GM18858 (cell line): ENCODE results near the gene KLK8.

Source experiments
- ATAC-seq: cut with Tn5 transposase; IDR thresholded peaks from one replicate; pipeline ENCODE4 v1.9.1; 2021; ENCODE audit not compliant: unreplicated experiment

The KLK8 gene

DNA sequence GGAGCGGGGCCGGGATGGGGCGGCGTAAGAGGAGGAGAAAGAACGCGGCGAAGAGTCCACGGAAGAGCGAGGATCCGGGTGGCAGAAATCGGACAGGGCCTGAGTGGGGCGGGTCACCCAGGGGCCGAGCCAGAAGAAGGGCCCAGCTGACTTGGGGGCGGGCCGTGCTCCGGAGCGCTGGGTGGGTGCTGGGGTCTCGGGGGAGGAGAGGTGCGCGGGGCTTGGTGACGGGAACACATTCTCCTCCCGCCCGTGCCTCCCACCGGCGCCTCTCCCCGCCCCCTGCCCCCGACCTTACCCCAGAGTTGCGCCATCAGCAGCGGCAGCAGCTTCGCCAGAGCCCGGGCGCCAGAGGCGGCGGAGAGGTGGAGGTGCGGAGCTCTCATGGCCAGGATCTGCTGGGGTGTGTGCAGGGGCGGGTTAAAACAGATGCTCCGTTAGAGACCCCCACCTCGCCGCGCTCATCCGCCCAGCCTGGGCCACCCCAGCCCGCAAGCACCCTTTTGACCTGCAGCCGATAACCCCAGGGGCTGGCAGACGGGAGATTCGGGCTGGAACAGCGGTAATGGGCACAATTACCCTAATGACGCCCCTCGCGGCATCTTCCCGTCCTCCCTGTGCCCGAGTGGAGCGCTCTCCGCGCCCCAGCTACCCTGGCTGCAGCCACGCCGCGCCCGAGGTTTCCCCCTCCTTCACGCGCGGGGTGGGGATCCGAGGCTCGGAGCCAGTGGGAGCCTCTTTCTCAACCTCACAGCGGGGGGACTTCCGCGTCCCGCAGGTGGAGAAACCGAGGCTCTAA is 17.5 kb upstream of the KLK8 start:
- ATAC-seq: no peak

DNA sequence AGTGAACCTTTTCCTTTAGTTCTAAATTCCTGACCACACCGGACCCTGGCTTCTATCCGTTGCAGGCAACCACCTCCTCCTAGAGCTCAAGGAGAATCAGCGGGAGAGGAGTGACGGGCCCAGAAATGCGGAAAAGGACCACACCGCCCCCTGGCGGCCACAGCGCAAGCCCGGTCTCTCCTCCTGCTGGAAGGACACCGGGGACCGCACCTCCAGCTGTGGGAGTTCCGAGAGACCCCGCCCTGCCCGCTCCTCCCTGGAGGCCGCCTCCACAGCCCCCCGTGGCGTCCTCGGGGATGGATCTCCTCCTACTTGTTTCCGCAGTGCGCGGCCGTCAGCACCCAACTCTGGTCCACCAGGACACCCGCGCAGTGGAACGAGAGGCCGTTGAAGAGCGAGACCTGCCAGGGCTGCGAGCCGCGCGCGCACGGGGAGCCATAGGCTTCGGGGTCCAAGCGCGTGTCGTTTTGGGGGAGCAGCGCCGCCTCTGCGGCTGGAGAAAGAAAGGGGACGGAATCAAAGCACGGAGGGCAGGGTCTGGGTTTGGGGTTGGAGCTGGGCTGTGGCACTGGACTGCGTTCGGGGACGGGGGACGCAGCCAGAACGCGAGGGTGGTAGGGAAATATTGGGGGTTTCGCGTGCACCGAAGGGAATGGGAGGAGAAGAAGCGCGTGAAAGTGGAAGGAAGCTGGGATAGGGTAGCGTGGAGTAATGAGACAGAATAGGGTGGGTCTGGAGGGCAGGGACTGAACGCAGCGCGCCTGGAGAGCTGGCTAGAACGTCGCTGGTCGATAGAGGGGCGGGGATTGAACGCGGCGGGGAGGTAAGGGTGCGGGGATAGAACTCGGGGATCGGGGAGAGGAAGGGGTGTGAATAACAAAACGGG is 15.6 kb upstream of the KLK8 start:
- ATAC-seq: no peak

DNA sequence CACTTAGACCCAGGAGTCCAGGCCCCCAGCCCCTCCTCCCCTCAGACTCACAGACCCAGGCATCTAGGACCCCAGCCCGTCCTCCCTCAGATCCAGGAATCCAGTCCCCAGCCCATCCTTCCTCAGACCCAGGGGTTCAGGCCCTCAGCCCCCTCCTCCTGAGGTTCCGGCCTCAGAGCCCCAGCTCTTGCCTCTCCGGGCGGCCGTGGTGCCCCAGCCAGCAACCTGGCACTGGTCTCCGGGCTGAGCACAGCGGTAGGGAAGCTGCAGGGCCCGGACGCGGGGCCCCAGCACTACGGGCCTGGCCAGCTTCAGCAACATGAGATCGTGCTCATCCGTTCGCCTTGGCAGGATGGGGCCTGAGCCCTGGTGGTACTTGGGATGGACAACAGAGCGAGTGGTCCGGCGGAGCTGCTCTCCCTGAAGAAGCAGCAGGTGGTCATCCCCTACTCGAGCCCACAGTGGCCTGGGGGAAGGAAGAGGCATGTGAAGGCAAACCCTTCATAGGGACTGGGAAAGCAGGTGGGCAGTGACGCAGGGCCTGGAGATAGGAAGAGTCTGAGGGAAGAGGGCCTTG is 14.4 kb upstream of the KLK8 start:
- ATAC-seq: no peak

DNA sequence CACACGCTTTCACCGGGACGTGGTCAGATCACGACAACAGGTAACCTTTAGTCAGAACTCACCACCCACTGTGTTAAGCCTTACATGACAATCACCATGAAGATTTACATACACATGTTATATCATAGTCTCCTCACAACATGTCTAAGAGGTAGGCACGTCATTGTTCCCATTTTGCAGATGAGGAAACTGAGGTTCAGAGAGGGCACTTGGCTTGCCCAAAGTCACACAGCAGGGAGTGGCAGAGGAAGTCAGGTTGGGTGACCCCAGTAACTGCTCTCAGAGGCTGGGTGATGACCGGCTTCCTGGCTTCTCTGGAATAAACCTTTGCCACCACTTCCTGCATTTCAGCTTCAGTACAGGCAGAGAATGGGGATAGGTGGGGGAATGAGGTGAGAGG is 12.8 kb upstream of the KLK8 start:
- no peak for ATAC-seq

DNA sequence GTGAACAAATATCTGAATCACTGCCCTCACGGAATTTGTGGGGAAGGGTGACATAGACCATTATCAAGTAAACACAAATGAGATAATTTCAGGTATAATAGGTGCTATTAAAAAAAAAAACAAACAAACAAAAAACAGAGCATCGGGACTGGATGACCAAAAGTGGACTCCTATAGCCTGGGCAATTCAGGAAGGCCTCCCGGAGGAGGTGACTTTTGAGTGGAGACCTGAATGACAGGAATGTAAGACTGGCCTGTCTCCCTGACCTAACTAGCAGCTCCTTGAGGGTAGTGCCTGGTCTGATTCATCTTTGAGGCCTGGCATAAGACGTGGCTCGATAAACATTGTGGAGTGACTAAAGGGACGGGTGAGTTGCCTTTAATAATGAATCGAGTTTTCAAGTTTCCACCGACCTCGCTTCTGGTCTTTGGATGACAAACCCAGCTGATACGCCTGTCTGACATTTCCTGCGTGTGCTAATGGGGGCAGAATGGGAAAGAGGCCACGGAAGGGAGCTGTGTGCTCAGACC is 11.3 kb upstream of the KLK8 start:
- ATAC-seq: no peak

DNA sequence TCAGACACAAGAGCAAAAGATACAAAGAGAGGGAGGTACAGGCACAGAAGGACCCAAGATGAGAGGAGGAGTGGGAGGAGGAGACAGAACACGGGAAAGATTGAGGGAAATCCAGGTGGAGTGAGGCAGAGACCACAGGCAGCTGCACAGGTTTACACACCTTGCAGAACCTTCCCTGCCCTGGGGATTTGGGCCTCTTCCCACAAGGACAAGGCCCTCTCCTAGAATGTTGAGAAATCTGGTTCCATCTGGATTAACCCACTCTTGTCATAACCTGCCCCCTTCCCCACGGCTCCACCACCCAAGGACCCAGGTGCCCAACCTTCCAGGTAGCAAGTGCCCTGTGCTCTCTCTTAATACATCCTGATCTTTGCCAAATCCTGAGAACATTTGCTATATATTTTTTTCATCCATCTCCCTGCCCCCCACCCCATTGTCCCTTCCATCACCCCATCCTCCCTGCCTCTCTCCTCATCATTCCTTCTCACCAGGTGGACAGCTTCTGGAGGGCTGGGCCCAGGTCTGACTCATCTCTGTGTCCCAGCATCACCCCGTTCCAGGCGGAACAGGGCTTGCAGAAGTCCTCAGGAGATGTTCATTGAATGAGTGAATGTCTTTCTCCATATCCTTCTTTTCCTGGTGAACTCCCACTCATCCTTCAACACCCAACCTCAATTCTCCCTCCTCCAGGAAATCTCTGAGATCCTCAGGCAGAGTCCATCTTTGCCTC is 8.8 kb upstream of the KLK8 start:
- no peak for ATAC-seq

DNA sequence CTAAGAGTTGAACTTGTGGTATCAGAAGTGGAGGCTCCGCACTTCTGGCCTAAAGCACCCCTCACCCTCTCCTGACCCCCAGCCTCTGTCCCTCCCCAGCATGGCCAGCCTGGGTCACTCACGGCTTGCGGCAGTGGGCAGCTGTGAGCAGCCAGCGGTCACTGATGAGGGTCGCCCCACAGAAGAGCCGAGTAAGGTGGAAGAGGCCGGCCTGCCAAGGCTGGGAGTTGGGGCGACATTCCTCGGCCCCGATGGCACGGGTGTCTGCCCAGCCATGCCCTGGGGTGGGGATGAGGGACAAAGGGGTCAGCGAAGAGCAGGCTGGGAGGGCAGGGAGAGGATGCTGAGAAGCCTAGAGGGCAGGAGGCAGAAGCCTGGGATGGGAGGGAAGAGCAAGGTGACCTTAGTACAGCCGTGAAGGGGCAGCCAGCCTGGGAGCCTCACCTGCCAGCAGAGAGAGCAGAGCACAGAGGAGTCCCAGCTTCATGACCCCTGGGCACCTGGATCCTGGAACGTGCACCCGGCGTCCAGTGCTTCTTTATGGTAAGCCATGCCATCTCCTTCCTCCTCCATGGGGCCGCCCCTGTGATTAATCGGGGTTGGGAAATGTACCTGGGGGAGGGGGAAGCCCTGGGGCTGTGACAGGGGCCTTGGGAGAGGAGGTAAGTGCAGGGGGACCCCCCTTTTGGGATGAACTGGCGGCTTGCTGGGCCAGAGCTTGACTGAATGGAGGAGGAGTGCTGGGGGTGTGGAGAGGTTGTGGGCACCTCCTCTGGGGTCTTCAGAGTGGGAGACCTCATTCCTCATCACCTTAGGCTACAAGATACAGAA is 7.9 kb upstream of the KLK8 start:
- ATAC-seq: no peak

DNA sequence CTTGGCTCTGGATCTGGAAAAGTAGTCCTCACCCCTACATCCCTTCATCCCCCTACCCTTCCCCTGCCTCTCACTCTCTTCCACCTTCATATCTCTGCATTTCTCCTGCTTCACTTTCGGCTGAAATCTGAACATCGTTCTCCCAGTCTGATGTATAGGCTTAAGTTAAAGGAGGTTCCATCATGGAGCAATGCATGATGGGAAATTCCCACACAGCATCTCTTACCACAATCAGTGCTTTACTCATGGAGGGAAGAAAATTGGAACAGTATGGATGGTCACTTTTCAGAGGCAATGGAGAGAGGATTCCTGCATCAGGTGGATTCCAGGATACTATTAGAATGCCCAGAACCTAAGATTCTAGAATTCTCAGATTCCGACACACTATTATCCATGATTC is 6.1 kb upstream of the KLK8 start:
- no peak for ATAC-seq

DNA sequence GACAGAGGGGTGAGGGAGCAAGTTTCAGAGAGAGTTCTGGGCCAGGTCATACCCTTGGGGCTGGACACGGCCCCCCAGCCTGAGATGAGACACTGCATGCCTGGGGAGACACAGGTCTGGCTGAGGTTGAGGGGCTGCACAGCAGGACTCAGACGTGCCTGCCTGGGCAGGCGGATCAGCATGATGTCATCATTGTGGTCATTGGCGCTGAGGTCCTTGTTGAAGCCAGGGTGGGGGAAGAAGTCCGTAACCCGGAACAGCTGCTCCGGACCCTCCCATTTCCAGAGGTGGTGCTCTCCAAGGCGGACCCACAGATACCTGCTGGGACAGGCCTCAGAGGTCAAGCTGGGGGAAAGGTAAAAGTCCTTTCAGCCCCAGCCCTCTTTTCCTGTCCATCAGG is 5.0 kb upstream of the KLK8 start:
- no peak for ATAC-seq

DNA sequence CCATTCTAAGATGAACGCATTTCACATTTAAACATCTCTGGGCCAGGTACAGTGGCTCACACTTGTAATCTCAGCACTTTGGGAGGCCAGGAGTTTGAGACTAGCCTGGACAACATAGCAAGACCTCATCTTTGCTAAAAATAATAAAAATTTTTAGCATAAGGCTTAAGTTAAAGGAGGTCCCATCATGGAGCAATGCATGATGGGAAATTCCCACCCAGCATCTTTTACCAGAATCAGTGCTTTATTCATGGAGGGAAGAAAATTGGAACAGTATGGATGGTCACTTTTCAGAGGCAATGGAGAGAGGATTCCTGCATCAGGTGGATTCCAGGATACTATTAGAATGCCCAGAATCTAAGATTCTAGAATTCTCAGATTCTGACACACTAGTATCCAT is 3.8 kb upstream of the KLK8 start:
- ATAC-seq: no peak

DNA sequence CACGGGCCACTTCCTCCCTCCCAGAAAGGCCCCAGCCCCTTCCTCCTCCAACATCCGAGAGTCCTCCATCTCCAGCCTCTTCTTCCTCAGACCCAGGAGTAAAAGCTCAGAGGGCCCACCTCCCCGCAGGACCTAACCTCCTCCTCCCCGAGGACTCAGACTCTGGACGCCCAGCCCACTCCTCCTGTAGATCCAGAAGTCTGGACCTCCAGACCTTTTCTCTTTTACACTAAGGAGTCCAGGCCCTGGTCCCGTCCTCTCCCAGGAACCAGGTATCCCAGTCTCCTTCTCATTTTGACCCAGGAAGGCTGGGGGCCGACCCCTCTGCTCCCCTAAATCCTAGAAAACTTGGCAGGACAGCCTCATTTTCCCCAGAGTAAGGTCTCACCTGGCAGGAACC is 1.9 kb upstream of the KLK8 start:
- no peak for ATAC-seq

DNA sequence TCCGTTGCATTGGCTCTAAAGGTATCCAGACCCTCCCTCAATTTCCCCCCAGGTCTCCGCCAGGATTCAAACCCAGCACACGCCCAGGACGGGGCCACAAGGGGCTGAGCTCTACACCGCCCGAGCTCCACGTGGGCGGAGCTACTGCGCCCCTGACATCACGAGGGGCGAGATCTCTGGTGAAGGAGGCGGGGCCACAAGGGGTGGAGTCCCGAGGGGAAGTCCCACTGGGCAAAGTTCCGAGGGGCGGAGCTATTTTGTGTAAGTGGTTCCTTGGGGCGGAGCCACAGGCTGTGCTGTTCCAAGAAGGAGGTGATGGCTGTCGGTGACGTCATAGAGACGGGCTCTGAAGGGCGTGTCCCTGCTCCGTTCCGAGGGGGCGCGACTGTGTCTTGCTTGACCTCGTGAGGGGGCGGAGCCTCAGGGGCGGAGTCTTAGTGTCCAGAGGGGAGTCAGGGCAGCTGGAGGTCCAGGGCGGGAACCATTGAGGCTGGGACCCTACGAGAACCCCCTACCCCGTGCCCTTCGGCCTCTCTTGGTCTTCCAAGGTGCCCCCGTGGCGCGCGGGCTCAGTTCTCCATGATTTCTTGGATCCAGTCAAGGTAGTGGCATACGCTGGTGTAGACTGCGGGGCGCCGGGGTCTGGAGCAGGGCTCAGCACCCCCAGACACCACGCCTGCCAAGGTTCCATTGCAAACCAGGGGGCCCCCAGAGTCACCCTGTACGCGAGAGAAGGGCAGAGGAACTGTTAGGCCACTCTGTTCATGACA is 1.3 kb upstream of the KLK8 start:
- ATAC-seq: no peak

DNA sequence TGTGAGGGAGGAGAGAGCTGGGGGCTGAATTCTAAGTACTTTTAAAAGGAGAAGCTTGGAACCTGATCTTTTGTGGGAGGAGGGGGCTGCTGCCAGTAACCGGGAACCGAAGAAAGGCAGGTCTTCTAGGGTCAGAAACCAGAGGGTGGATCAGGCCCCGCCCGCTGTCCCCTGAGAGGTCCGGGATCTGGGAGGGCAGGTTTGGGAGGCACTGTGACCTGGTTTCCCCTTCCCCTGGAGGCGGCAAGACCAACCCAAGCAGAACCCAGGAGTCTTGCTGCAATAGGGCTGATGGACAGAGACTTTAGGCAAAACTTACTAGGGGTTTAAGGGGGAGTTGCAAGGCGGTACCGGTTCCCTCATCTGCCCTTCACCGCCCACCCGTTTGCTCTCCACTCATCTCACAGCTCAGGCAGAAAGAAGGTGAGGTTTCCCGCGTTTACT is 707 bp upstream of the KLK8 start:
- ATAC-seq: no peak

DNA sequence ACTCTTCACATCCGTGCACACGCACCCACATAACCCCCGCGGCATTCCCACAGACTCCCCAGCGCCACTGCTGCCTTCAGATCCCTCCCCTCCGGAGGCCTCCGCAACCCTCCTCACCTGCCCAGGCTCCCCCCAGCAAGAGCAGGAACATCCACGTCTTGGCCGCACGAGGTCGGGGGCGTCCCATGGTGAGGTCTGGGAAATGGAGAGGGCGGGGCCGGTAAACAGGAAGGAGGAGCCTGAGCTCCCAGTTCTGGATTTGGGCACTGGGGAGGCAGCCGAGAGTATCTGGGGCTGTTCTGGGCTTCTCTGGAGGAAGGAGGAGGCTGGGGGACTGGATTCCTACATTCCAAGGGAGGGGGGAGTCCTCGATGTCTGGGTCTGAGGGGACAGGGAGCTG is 423 bp downstream of the KLK8 start:
- ATAC-seq: no peak

DNA sequence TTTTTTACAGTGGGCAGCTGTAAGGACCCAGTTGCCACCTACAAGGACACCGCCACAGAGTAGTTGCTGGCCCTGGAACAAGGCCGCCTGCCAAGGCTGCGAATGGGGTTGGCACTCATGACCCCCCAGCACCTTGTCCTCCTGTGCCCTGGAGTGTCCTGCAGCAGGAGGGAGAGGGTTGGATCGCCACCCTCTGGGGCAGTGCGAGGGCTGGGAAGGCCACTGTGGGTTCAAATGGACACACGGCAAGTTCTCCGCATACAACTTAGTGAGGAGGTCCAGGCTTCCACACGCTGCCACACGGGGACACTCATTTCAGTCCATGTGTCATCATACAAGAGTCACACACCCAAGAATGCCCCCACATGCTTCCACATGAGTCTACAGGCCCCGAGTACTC is 978 bp downstream of the KLK8 start:
- no peak for ATAC-seq

DNA sequence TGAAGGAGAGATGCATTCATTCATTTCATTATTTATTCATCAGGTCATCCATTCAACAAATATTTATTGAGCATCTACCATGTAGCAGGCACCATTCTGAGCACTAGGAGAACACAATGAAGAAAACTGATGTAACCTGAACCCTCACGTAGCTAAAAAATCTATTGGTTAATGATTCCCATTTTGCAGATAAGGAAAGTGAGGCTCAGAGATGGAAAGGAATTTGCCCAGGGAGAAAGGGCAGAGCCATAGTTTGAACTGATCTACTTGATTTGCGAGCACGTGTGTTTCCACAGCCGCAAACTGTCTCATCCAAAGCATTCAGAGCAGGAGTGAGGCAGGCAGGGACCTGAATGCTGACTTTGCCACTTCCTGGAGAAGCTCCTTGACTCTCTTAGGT is 2.7 kb downstream of the KLK8 start:
- no peak for ATAC-seq

DNA sequence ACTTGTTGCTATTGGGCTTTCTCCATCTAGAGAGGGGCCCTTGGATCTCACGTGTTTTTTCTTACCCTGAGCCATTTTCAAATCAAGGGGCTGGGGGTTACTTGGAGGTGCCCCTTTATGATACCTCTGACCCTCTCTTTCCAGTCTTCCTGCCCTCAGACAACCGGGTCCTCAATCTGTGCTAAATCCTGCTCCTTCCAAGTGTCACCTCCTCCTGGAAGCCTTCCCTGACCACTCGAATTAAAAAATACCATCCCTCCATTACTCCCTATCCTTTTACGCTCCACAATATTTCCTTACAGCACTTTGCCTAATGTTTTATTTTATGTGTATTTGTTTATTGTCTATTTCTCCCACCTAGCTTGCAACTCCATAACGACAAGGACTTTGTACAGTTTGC is 3.3 kb downstream of the KLK8 start:
- ATAC-seq: no peak

DNA sequence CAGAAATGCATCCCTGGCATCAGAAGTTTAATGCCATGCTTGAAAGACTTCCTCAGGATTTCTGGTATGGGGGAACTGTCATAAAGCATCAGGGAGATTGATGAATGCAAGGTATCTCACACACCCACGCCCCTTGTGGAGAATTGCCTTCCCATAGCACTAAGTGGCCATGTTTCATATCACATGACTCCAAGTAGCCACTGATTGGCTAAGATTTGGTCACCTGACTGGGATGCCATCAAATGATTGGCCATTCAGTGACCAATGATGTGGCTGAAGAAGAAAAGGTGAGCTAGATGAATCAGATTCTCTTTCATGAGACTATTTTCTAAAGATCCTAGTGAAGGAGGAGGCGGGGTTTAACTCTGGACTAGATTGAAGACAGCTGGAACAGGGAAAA is 7.3 kb downstream of the KLK8 start:
- ATAC-seq: no peak

DNA sequence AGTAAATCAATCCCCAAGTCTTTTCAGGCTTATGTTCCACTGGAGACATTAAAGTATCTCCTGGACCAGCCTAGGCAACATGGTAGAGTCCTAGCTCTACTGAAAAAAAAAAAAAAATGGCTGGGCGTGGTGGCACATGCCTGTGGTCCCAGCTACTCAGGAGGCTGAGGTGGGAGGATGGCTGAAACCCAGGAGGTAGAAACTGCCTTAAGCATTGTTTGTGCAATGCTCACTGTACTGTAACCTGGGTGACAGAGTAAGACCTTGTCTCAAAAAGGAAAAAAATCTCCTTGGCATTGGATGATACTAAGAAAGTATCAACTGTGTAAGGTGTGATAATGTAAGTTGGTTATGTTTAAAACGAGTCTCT is 8.8 kb downstream of the KLK8 start:
- ATAC-seq: no peak
